K562 (cell line): ENCODE data around the gene E2F2. TPM values are rescaled to one million over a fixed set of nuclear protein-coding genes. Genes with fewer than 3 reads are reported as not detected.
A peak's percentile ranks its signal among the peaks of the same experiment; 100 is the strongest.

ENCODE experiments used
- BDP1 ChIP-seq: IDR thresholded peaks from 3 replicates; pipeline ENCODE4 v1.6.1; 2011; ENCODE audit not compliant: insufficient read length, insufficient read depth
- BRD4 ChIP-seq: fragments of 200-600 bp; sonication (generic); IDR thresholded peaks from 2 replicates; pipeline ENCODE4 v1.6.1; 2017; ENCODE audit warnings: inconsistent platforms
- C11orf30 ChIP-seq: fragments of 450-650 bp; IDR thresholded peaks from 2 replicates; pipeline ENCODE4 v1.6.1; 2016; ENCODE audit warnings: low read depth, mild to moderate bottlenecking
- CBFA2T3 ChIP-seq: fragments of 450-650 bp; IDR thresholded peaks from 2 replicates; pipeline ENCODE4 v1.6.1; 2017
- CBX5 ChIP-seq: IDR thresholded peaks from 2 replicates; pipeline ENCODE4 v1.6.1; 2014; ENCODE audit warnings: low read depth, borderline replicate concordance
- CLOCK ChIP-seq: fragments of 250-450 bp; sonication (Bioruptor Pico); IDR thresholded peaks from 2 replicates; pipeline ENCODE4 v1.4.0; 2020; ENCODE audit warnings: mild to moderate bottlenecking, moderate library complexity, borderline replicate concordance
- CTBP1 ChIP-seq: fragments of 450-650 bp; IDR thresholded peaks from 2 replicates; pipeline ENCODE4 v1.6.1; 2016; ENCODE audit warnings: borderline replicate concordance
- CXXC5 ChIP-seq: fragments of 250-450 bp; sonication (Bioruptor Pico); IDR thresholded peaks from 2 replicates; pipeline ENCODE4 v1.8.0; 2022; ENCODE audit warnings: inconsistent platforms, mild to moderate bottlenecking, moderate library complexity
- ETV5 ChIP-seq: sonication (generic); formaldehyde crosslinking; IDR thresholded peaks from 2 replicates; pipeline ENCODE4 v1.4.0; 2020; ENCODE audit warnings: low read depth, mild to moderate bottlenecking, missing genetic modification reagents
- JUN ChIP-seq, 2 experiments: sonication (generic) in 1 of 2; formaldehyde crosslinking in 1 of 2; IDR thresholded peaks; 2 replicates each; pipeline versions ENCODE4 v1.6.1 to v1.8.0; 2012 to 2022; ENCODE audit warnings: borderline replicate concordance in 2 of 2, mild to moderate bottlenecking in 2 of 2, improper control_type of control experiment in 1 of 2, low read depth in 1 of 2, low read length in 1 of 2, missing genetic modification reagents in 1 of 2
- MYC ChIP-seq, 2 experiments: fragments of 250-450 bp in 1 of 2; sonication (Bioruptor Pico) in 1 of 2; IDR thresholded peaks; 2 replicates each; pipeline versions ENCODE4 v1.5.1 to v1.6.1; 2012 to 2021; ENCODE audit warnings: low read depth in 2 of 2, borderline replicate concordance in 1 of 2, improper control_type of control experiment in 1 of 2, low read length in 1 of 2, mild to moderate bottlenecking in 1 of 2, moderate library complexity in 1 of 2
- NCOA1 ChIP-seq: fragments of 450-650 bp; IDR thresholded peaks from 2 replicates; pipeline ENCODE4 v1.6.1; 2016; ENCODE audit warnings: low read depth
- NR2C2 ChIP-seq, 2 experiments: fragments of 200-800 bp in 1 of 2; sonication (Bioruptor generic) in 1 of 2; sonication (generic) in 1 of 2; formaldehyde crosslinking in 1 of 2; IDR thresholded peaks; 2 replicates each; pipeline versions ENCODE4 v1.6.1 to v1.8.0; 2016 to 2022; ENCODE audit warnings: mild to moderate bottlenecking in 1 of 2, missing compliant biosample characterization in 1 of 2, missing genetic modification characterization in 1 of 2, missing genetic modification reagents in 1 of 2
- PBX2 ChIP-seq, 2 experiments: IDR thresholded peaks in 1 of 2; conservative IDR thresholded peaks in 1 of 2; 2 replicates each; pipeline ENCODE4 v1.6.1; 2016; ENCODE audit warnings: low read depth in 2 of 2, mild to moderate bottlenecking in 1 of 2, missing compliant biosample characterization in 1 of 2, missing genetic modification characterization in 1 of 2, moderate library complexity in 1 of 2
- PHF8 ChIP-seq: fragments of 200-600 bp; sonication (generic); IDR thresholded peaks from 2 replicates; pipeline ENCODE4 v1.6.1; 2012; ENCODE audit warnings: mixed run types, mild to moderate bottlenecking, inconsistent platforms, low read length, moderate library complexity, borderline replicate concordance
- SMAD4 ChIP-seq: fragments of 250-450 bp; sonication (Bioruptor Pico); conservative IDR thresholded peaks from 2 replicates; pipeline ENCODE4 v1.8.0; 2021; ENCODE audit warnings: inconsistent platforms, mild to moderate bottlenecking, moderate library complexity
- SRF ChIP-seq, 2 experiments: fragments of 250-450, 450-650 bp in 1 of 2; sonication (Bioruptor Pico) in 1 of 2; sonication (generic) in 1 of 2; formaldehyde crosslinking; IDR thresholded peaks; 2 replicates each; pipeline versions ENCODE4 v1.5.0 to v1.5.1; 2020 to 2022; ENCODE audit warnings: mild to moderate bottlenecking in 1 of 2, missing genetic modification reagents in 1 of 2
- SRSF7 ChIP-seq: fragments of 200-400 bp; formaldehyde crosslinking; optimal IDR thresholded peaks from 2 replicates; pipeline ENCODE3; 2017; ENCODE audit warnings: mild to moderate bottlenecking, low read depth, low read length
- XRCC5 ChIP-seq: fragments of 200-400 bp; formaldehyde crosslinking; IDR thresholded peaks from 2 replicates; pipeline ENCODE4 v1.6.1; 2017; ENCODE audit warnings: low read depth, mild to moderate bottlenecking, low read length
- ZKSCAN1 ChIP-seq: fragments of 150-350 bp; IDR thresholded peaks from 2 replicates; pipeline ENCODE4 v1.6.1; 2016; ENCODE audit warnings: low read depth, low read length
- ZNF24 ChIP-seq: fragments of 450-650 bp; IDR thresholded peaks from 2 replicates; pipeline ENCODE4 v1.6.1; 2016
- polyA plus RNA-seq, 8 experiments: library from polyadenylated mRNA; depleted of rRNA in 4 of 8; stranded (reverse) in 5 of 8; unstranded in 3 of 8; fragments of >200 nt; fragmentation: Nextera tagmentation in 2 of 8; fragmentation: Illumina TruSeq in 1 of 8; extraction: Ambion mirVana in 2 of 8; extraction: Trizol in 1 of 8; gene quantifications; 2 replicates each; pipeline versions ENCODE4 v1.2.1 to v1.2.3, GENCODE V29; 2011 to 2014; ENCODE audit warnings: inconsistent platforms in 1 of 8, missing spikeins in 1 of 8
- total RNA-seq, 7 experiments: library from RNA; depleted of rRNA in 6 of 7; stranded (reverse); fragments of >200 nt in 6 of 7; fragmentation: Illumina TruSeq in 2 of 7; extraction: Trizol in 2 of 7; gene quantifications; 2 replicates each; pipeline versions ENCODE4 v1.2.1 to v1.2.3, GENCODE V29; 2011 to 2021; ENCODE audit warnings: low replicate concordance in 1 of 7
- TF ChIP-seq, protein P1 (sequence below): fragments of 250-450 bp; sonication (Bioruptor Pico); IDR thresholded peaks from 2 replicates; pipeline ENCODE4 v1.9.0; 2021; ENCODE audit warnings: mild to moderate bottlenecking

Gene E2F2
- total and polyA plus RNA-seq, 9 of the 15 experiments (the other 6 are each of a cell fraction or from before 2014, with no cell fraction given) = 3.1 to 25.3 (median 11.4) TPM

GRCh38 chr1:23539698-23540266 lies 8.7 kb upstream of the E2F2 start (continued):
- TF ChIP-seq BDP1 = no peak
- peak; percentile 85 for TF ChIP-seq CXXC5 (CRISPR knock-in tag)
- TF ChIP-seq SRSF7 = no peak
- peak; percentile 98 for TF ChIP-seq CTBP1
- peak; percentile 86 for TF ChIP-seq ZNF24
- TF ChIP-seq BRD4 = no peak
- peak; percentile 74; the same call in 1 of the 2 replicates for TF ChIP-seq MYC (IDR thresholded peaks at IDR 0.05; ENCODE audit: low read depth, low read length)
- TF ChIP-seq MYC (CRISPR knock-in tag; IDR thresholded peaks at IDR 0.05; ENCODE audit: borderline replicate concordance, low read depth) = no peak
- TF ChIP-seq CBFA2T3 = peak; percentile 40; the same call in 1 of the 2 replicates
- TF ChIP-seq ZKSCAN1 = 0 out of 2 replicates have a peak, but pooled peaks have one; percentile 57
- TF ChIP-seq PHF8 = peak; percentile 23; the same call in 1 of the 2 replicates
- peak; percentile 89 for TF ChIP-seq NR2C2 (CRISPR knock-in tag; IDR thresholded peaks at IDR 0.05)
- TF ChIP-seq NR2C2 (tag; IDR thresholded peaks at IDR 0.05) = peak; percentile 92
- TF ChIP-seq SRF (CRISPR knock-in tag; IDR thresholded peaks at IDR 0.05) = peak; percentile 83 to 97; a peak in 3 of 4 replicates
- TF ChIP-seq, protein P1, sequence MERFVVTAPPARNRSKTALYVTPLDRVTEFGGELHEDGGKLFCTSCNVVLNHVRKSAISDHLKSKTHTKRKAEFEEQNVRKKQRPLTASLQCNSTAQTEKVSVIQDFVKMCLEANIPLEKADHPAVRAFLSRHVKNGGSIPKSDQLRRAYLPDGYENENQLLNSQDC (CRISPR knock-in tag) = no peak
- peak; percentile 93 for TF ChIP-seq NCOA1
- TF ChIP-seq SMAD4 (CRISPR knock-in tag) = peak; percentile 65
- 0 out of 2 replicates have a peak, but pooled peaks have one; percentile 18 for TF ChIP-seq C11orf30
- TF ChIP-seq CBX5 = 0 out of 2 replicates have a peak, but pooled peaks have one; percentile 54
- TF ChIP-seq JUN (IDR thresholded peaks at IDR 0.05; ENCODE audit: borderline replicate concordance, low read depth, low read length) = no peak; the same call in 1 of the 2 replicates
- 0 out of 2 replicates have a peak, but pooled peaks have one; percentile 45 for TF ChIP-seq JUN (CRISPR knock-in tag; IDR thresholded peaks at IDR 0.05; ENCODE audit: borderline replicate concordance)
- TF ChIP-seq CLOCK = no peak
- peak; percentile 92 for TF ChIP-seq ETV5
- TF ChIP-seq PBX2 (CRISPR knock-in tag; IDR thresholded peaks at IDR 0.05; ENCODE audit: low read depth) = no peak
- no peak; the same call in 1 of the 2 replicates for TF ChIP-seq PBX2 (tag; conservative IDR thresholded peaks at IDR 0.05; ENCODE audit: low read depth)
- TF ChIP-seq XRCC5 = peak; percentile 97
